ENCODE measurements around the gene AP3S1. TPM values are rescaled to one million over a fixed set of nuclear protein-coding genes. Genes with fewer than 3 reads are reported as not detected.
"Not testable (repeated sequence)": the region's sequence is repeated elsewhere in the genome, so short reads cannot be mapped to it uniquely, and the experiment has no call there.

Gene AP3S1
- total RNA-seq, 2 donors from 2014 or later = 64.3 to 76.8 TPM

- ATAC-seq; DNase-seq; intact Hi-C loops (cut with DNase I): not testable (repeated sequence)
Measured at GRCh38 chr5:115928578-115929407, 87.1 kb downstream of the AP3S1 start.

GRCh38 chr5:115930171-115930570, 88.4 kb downstream of the AP3S1 start:
- intact Hi-C loops (cut with DNase I); DNase-seq; ATAC-seq: not testable (repeated sequence)

- DNase-seq = no peak
- intact Hi-C loops (cut with DNase I) = no loop called here
- no peak for ATAC-seq
Measured at GRCh38 chr5:115930630-115931337, 89.0 kb downstream of the AP3S1 start.

- intact Hi-C loops (cut with DNase I) = no loop called here
- no peak for ATAC-seq
Measured at GRCh38 chr5:115932991-115933390, 91.3 kb downstream of the AP3S1 start.

GRCh38 chr5:115934388-115934974, 92.7 kb downstream of the AP3S1 start:
- DNase-seq (no peak), ATAC-seq (no peak)
- intact Hi-C loops (cut with DNase I) = no loop called here

More at GRCh38 chr5:115932991-115933390, 91.3 kb downstream of the AP3S1 start:
- DNase-seq = no peak

- ATAC-seq (no peak), DNase-seq (no peak)
- intact Hi-C loops (cut with DNase I) = no loop called here
Measured at GRCh38 chr5:115936031-115936430, 94.3 kb downstream of the AP3S1 start.

GRCh38 chr5:115939059-115939458, 97.3 kb downstream of the AP3S1 start:
- DNase-seq (no peak), ATAC-seq (no peak)
- intact Hi-C loops (cut with DNase I) = no loop called here

- DNase-seq (no peak), ATAC-seq (no peak)
- intact Hi-C loops (cut with DNase I) = no loop called here
Measured at GRCh38 chr5:115940080-115940810, 98.5 kb downstream of the AP3S1 start.

GRCh38 chr5:115941051-115941675, 99.4 kb downstream of the AP3S1 start:
- DNase-seq = no peak
- intact Hi-C loops (cut with DNase I) = no loop called here
- ATAC-seq = no peak

GRCh38 chr5:115944501-115944900, 102.8 kb downstream of the AP3S1 start:
- ATAC-seq (no peak), DNase-seq (no peak)
- intact Hi-C loops (cut with DNase I) = no loop called here

GRCh38 chr5:115946655-115947054, 104.9 kb downstream of the AP3S1 start:
- intact Hi-C loops (cut with DNase I) = no loop called here
- no peak for ATAC-seq
- DNase-seq = no peak

- ATAC-seq (no peak), DNase-seq (no peak)
- intact Hi-C loops (cut with DNase I) = no loop called here
Measured at GRCh38 chr5:115947260-115947659, 105.5 kb downstream of the AP3S1 start.

GRCh38 chr5:115948091-115948534, 106.4 kb downstream of the AP3S1 start:
- intact Hi-C loops (cut with DNase I) = no loop called here
- ATAC-seq = no peak
- no peak for DNase-seq

- intact Hi-C loops (cut with DNase I) = no loop called here
- DNase-seq (no peak), ATAC-seq (no peak)
Measured at GRCh38 chr5:115949096-115949495, 107.4 kb downstream of the AP3S1 start.

- intact Hi-C loops (cut with DNase I) = no loop called here
- ATAC-seq = no peak
- no peak for DNase-seq
Measured at GRCh38 chr5:115952588-115952987, 110.9 kb downstream of the AP3S1 start.

- ATAC-seq (no peak), DNase-seq (no peak)
- intact Hi-C loops (cut with DNase I) = no loop called here
Measured at GRCh38 chr5:115954144-115954543, 112.4 kb downstream of the AP3S1 start.

- intact Hi-C loops (cut with DNase I) = no loop called here
- no peak for DNase-seq
- ATAC-seq = no peak
Measured at GRCh38 chr5:115956957-115957356, 115.2 kb downstream of the AP3S1 start.

GRCh38 chr5:115961381-115962238, 119.9 kb downstream of the AP3S1 start:
- DNase-seq (peak; percentile 33), ATAC-seq (peak in 1 of 2 donors; percentile 36)

More at GRCh38 chr5:115961381-115962238, 119.9 kb downstream of the AP3S1 start:
- intact Hi-C loops (cut with DNase I) = no loop called here

All from left cardiac atrium (tissue), 4 donors.